ENCODE measurements around the gene TPSB2.
"Not testable (repeated sequence)": the region's sequence is repeated elsewhere in the genome, so short reads cannot be mapped to it uniquely, and the experiment has no call there.

Gene TPSB2

GRCh38 chr16:1265090-1265630 is 35.2 kb upstream of the TPSB2 start:
- no peak overlapping the region for H3K27ac Mint-ChIP-seq
- CTCF ChIA-PET = no interaction called here
- H3K9me3 Mint-ChIP-seq = peaks cover 11% of the 10 kb centered on the region
- no peak for DNase-seq
- H3K36me3 Mint-ChIP-seq = no peaks in the 10 kb centered on the region
- peaks cover 40% of the 10 kb centered on the region for H3K27me3 Mint-ChIP-seq
- H3K4me1 Mint-ChIP-seq = no peaks in the 10 kb centered on the region
- no peak overlapping the region for H3K4me3 Mint-ChIP-seq

GRCh38 chr16:1264345-1265089 is 34.5 kb upstream of the TPSB2 start:
- Mint-ChIP-seq H3K36me3 (no peaks in the 10 kb centered on the region), H3K27ac (no peak overlapping the region), H3K9me3 (peaks cover 11% of the 10 kb centered on the region), H3K4me3 (no peak overlapping the region), H3K27me3 (peaks cover 46% of the 10 kb centered on the region), H3K4me1 (no peaks in the 10 kb centered on the region)
- CTCF ChIA-PET = no interaction called here
- no peak for DNase-seq

DNA sequence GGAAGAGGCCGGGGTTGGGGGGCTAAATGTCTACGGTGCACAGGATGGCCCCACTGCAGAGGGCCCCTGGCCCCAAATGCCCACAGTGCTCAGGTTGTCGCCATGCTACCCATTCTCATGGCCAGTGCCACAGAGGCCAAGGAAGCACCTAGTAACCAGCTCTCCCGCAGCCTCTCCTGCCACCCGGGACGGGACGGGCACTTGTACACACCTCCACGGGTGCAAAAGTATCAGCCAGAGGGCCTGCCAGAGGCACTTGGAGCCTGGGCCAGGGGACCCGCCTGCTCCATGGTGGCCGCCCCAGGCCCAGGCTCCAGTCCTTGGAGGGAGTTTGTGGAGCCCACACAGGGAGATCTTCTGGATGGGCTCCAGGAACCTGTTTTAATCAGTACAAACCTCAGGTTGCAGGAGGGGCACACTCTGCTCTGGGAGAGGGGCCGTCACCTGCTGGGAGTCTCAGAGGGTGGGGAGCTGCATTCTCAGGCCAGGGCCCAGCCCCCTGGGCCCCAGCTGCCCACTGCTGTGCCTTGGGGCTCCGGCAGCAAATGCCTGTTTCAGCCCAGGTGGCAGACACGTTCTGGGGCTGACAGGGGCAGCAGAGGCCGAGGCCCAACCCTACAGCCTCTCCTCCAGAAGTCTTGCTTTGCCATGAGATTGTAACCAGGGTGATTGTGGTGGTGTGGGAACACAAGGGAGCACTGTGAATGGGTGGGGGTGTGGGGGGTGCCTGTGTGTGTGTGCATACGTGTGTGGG is 33.8 kb upstream of the TPSB2 start:
- peaks cover 50% of the 10 kb centered on the region for H3K27me3 Mint-ChIP-seq
- no peak for DNase-seq
- peaks cover 11% of the 10 kb centered on the region for H3K9me3 Mint-ChIP-seq
- H3K36me3 Mint-ChIP-seq = no peaks in the 10 kb centered on the region
- H3K27ac Mint-ChIP-seq = no peak overlapping the region
- CTCF ChIA-PET = no interaction called here
- H3K4me1 Mint-ChIP-seq = peaks cover 5% of the 10 kb centered on the region
- H3K4me3 Mint-ChIP-seq = no peak overlapping the region

- Mint-ChIP-seq H3K4me1 (peaks cover 5% of the 10 kb centered on the region), H3K36me3 (no peaks in the 10 kb centered on the region), H3K9me3 (peaks cover 11% of the 10 kb centered on the region), H3K4me3 (no peak overlapping the region), H3K27me3 (peaks cover 51% of the 10 kb centered on the region), H3K27ac (no peak overlapping the region)
- CTCF ChIA-PET = no interaction called here
- DNase-seq = no peak
Observed at GRCh38 chr16:1262846-1263221, 32.9 kb upstream of the TPSB2 start.

DNA sequence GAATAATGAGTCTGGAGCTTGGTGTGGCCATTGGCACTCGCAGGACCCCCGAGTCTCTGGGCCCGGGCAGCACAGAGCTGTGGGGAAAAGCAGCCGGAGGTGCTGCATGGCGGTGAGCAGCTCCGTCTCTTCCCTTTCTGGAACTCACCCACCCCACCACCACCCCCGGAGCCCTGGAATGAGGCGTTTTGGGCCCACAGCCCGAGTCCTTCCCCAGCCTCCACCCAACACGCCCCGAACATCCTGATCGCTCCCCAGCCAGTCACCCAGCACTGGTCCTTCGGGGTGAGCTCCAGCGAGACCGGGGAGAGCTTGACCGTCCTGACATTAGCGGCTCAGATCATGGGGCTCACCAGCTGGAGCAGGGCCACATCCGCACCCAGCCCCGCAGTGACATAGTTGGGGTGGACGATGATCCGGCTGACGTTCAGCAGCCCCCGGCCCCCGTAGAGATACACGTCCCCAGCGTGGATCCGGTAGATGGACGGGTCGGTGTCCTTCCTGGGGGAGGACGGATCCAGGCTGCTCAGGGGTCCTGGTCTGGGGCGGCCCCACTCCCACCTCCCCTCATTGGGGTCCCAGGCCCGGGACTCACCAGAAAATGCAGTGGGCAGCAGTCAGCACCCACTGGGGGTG is 32.3 kb upstream of the TPSB2 start:
- Mint-ChIP-seq H3K27me3 (peaks cover 51% of the 10 kb centered on the region), H3K9me3 (peaks cover 11% of the 10 kb centered on the region), H3K4me3 (no peak overlapping the region), H3K27ac (no peak overlapping the region), H3K4me1 (peaks cover 5% of the 10 kb centered on the region), H3K36me3 (no peaks in the 10 kb centered on the region)
- DNase-seq = no peak
- CTCF ChIA-PET = no interaction called here

DNA sequence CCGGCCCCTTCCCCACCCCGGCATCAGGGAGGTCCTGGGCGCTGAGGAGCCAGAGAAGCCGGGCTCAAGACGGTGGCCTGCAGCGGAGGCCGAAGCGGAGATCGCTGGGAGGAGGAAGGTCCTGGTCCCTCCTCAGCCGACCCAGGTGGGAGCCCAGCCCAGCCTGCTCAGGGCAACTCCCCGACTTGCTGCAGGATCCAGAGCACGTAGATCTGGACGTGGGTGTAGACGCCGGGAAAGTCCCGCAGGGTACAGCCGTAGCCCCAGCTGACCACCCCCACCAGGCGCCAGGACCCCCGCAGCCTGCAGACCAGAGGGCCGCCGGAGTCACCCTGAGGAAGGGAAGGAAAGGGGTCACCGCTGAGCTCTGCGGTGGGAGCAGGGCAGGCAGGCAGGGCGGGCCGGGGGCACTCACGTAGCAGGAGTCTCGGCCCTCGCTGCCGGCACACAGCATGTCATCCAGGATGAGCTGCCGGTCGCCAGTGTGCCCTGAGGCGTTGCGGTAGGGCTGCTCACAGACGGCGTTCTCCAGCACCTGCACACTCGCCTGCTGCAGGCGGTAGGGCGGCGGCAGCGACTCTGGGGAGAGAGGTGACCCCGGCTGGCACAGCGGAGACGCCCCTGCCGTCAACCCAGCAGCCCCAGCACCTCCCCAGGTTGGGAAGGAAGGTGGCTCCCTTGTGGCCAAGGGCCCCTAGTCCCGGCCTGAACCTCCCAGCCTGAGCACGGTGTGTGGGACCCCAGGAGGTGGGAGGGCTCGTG is 31.3 kb upstream of the TPSB2 start:
- peaks cover 5% of the 10 kb centered on the region for H3K4me1 Mint-ChIP-seq
- peaks cover 11% of the 10 kb centered on the region for H3K9me3 Mint-ChIP-seq
- no peak for DNase-seq
- H3K4me3 Mint-ChIP-seq = no peak overlapping the region
- peaks cover 48% of the 10 kb centered on the region for H3K27me3 Mint-ChIP-seq
- no peaks in the 10 kb centered on the region for H3K36me3 Mint-ChIP-seq
- CTCF ChIA-PET = no interaction called here
- no peak overlapping the region for H3K27ac Mint-ChIP-seq

DNA sequence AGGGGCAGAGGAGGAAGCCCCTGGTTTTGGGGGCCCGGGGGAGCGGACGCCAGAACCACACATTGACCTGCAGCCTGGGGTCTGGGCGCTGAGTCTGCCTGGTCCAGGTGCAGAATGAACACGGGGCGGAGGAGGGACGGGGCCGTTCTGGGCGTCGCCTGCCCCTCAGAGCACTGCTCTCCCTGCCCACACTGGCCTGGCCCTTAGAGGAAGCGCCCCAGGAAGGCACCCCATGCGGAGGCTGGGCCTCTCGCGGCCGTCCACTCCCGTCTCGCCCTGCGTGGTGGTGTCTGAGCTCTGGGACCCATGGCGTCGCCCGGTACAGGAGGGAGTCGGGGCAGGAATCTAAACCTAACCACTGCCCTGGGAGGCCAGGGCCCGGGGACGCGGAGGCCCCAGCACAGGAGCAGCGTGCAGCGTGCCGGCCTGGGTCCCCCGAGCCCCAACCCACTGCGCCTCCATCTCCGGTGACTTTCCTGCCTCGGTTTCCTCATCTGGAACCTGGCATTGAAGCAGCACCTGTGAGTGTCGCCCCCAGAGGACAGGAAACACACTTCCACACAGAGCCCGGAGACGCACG is 30.2 kb upstream of the TPSB2 start:
- no peak for DNase-seq
- CTCF ChIA-PET = no interaction called here
- Mint-ChIP-seq H3K27ac (no peak overlapping the region), H3K4me3 (no peak overlapping the region), H3K4me1 (peaks cover 5% of the 10 kb centered on the region), H3K9me3 (peaks cover 9% of the 10 kb centered on the region), H3K27me3 (peaks cover 48% of the 10 kb centered on the region), H3K36me3 (no peaks in the 10 kb centered on the region)

DNA sequence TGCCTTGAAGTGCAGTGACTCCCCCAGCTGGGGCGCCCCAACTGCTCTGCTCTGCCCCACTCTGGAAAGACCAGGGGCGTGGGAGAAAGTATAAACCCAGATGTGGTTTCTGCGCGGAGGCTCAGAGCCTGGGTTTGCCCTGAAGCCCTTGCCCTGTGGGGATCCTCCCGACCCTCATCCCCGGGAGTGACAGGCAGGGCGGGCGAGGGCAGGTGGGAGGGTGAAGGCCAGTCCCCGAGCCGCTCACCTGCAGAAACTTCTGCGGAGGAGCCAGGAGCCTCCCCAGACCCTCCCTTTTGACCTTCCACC is 29.7 kb upstream of the TPSB2 start:
- Mint-ChIP-seq H3K4me3 (no peak overlapping the region), H3K9me3 (peaks cover 5% of the 10 kb centered on the region), H3K27me3 (peaks cover 48% of the 10 kb centered on the region), H3K27ac (no peak overlapping the region), H3K4me1 (peaks cover 5% of the 10 kb centered on the region), H3K36me3 (no peaks in the 10 kb centered on the region)
- no peak for DNase-seq
- CTCF ChIA-PET = no interaction called here

DNA sequence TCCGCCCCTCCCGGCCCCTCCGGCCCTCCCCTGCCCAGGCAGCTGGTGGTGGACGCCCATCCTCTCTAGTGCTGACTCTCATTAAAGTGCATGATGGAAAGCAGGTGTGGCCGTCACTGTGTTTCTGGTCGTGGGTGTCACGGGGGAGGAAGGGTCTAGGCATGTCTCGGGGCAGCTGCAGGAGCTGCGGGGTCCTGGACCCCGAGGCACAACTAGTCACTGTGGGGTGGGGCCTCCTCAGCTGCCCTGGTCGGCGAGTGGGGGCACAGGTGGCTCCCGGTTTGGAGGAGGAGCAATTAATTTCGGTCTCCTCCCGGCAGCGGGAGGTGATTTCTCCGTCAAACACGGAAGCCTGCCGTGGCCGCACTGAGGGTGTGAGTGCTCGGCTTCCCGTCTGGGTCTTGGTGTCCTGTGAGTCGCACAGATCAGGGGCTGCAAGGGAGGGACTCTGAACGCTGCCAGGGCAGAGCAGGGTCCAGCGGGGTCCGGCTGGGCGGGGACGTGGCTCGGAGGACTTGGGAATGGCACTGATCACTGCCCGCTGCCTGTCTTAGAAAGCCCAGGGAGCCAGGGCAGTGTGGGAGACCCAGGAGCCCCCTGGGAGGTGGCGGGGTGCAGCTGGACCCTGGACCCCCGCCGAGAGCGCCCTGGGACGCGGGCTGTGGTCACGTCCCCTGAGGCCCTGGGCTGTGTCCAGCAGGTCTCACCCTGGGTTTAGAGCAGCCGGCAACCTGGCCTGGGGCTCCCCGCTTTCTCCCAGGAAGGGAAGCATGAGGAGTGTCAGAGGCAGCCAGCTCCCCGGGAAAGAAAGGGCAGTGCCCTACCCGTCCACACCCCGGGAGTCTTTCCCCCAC is 29.1 kb upstream of the TPSB2 start:
- Mint-ChIP-seq H3K27me3 (peaks cover 48% of the 10 kb centered on the region), H3K4me1 (peaks cover 5% of the 10 kb centered on the region), H3K9me3 (no peaks in the 10 kb centered on the region), H3K4me3 (no peak overlapping the region), H3K27ac (no peak overlapping the region), H3K36me3 (no peaks in the 10 kb centered on the region)
- DNase-seq = peak; percentile 26
- CTCF ChIA-PET = no interaction called here

DNA sequence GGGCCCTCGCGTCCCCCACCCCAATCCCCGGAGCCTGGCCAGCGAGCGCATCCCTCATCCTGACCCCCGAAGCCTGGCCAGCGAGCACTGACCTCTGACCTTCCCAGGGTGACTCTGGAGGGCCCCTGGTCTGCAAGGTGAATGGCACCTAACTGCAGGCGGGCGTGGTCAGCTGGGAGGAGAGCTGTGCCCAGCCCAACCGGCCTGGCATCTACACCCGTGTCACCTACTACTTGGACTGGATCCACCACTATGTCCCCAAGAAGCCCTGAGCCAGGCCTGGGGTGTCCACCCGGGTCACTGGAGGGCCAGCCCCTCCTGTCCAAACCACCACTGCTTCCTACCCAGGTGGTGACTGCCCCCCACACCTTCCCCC is 28.2 kb upstream of the TPSB2 start:
- peaks cover 5% of the 10 kb centered on the region for H3K4me1 Mint-ChIP-seq
- H3K27ac Mint-ChIP-seq = no peak overlapping the region
- no peak for DNase-seq
- H3K9me3 Mint-ChIP-seq = no peaks in the 10 kb centered on the region
- H3K27me3 Mint-ChIP-seq = peaks cover 46% of the 10 kb centered on the region
- H3K36me3 Mint-ChIP-seq = no peaks in the 10 kb centered on the region
- no peak overlapping the region for H3K4me3 Mint-ChIP-seq
- CTCF ChIA-PET = no interaction called here

GRCh38 chr16:1257561-1258224 is 27.7 kb upstream of the TPSB2 start:
- peaks cover 41% of the 10 kb centered on the region for H3K27me3 Mint-ChIP-seq
- no peak overlapping the region for H3K27ac Mint-ChIP-seq
- no peaks in the 10 kb centered on the region for H3K9me3 Mint-ChIP-seq
- CTCF ChIA-PET = no interaction called here
- DNase-seq = no peak
- H3K36me3 Mint-ChIP-seq = no peaks in the 10 kb centered on the region
- peaks cover 5% of the 10 kb centered on the region for H3K4me1 Mint-ChIP-seq
- H3K4me3 Mint-ChIP-seq = no peak overlapping the region

- Mint-ChIP-seq H3K4me3 (no peak overlapping the region), H3K36me3 (no peaks in the 10 kb centered on the region), H3K27me3 (peaks cover 33% of the 10 kb centered on the region), H3K4me1 (peaks cover 5% of the 10 kb centered on the region), H3K27ac (no peak overlapping the region), H3K9me3 (no peaks in the 10 kb centered on the region)
- no peak for DNase-seq
- CTCF ChIA-PET = no interaction called here
Observed at GRCh38 chr16:1256874-1257322, 26.9 kb upstream of the TPSB2 start.

- H3K9me3 Mint-ChIP-seq, DNase-seq, H3K27ac Mint-ChIP-seq, H3K4me1 Mint-ChIP-seq, H3K36me3 Mint-ChIP-seq, H3K4me3 Mint-ChIP-seq, CTCF ChIA-PET: not testable (repeated sequence)
- H3K27me3 Mint-ChIP-seq = peaks cover 28% of the 10 kb centered on the region
Observed at GRCh38 chr16:1256296-1256873, 26.4 kb upstream of the TPSB2 start.

Data from activated naive CD4-positive, alpha-beta T cell treated with anti-CD3 and anti-CD28 coated beads, Interleukin-2, amount 10 ng/mL, durations not matched to agents 7 days and 5 days (primary cell).